K562 (cell line): Measurements from ENCODE around the gene WDR93. TPM values are rescaled to one million over a fixed set of nuclear protein-coding genes. Genes with fewer than 3 reads are reported as not detected.

Experiments used
- CTBP1 ChIP-seq: fragments of 450-650 bp; IDR thresholded peaks from 2 replicates; pipeline ENCODE4 v1.6.1; 2016; ENCODE audit warnings: borderline replicate concordance
- FOXA3 ChIP-seq, 2 experiments: fragments of 450-650 bp in 1 of 2; sonication (generic) in 1 of 2; formaldehyde crosslinking; IDR thresholded peaks in 1 of 2; conservative IDR thresholded peaks in 1 of 2; 2 replicates each; pipeline versions ENCODE4 v1.4.0 to v1.8.0; 2020 to 2022; ENCODE audit warnings: mild to moderate bottlenecking in 2 of 2, missing genetic modification reagents in 1 of 2
- HSF4 ChIP-seq: fragments of 250-450 bp; sonication (Bioruptor Pico); IDR thresholded peaks from 2 replicates; pipeline ENCODE4 v2.1.2; 2022; ENCODE audit warnings: mild to moderate bottlenecking, moderate library complexity, borderline replicate concordance
- KLF10 ChIP-seq: fragments of 250-450 bp; sonication (Bioruptor Pico); IDR thresholded peaks from 2 replicates; pipeline ENCODE4 v1.6.1; 2021; ENCODE audit warnings: matching md5 sums
- RAD21 ChIP-seq, 2 experiments: fragments of 250-450 bp in 1 of 2; fragments of 450-650 bp in 1 of 2; sonication (Bioruptor Pico) in 1 of 2; formaldehyde crosslinking in 1 of 2; IDR thresholded peaks in 1 of 2; conservative IDR thresholded peaks in 1 of 2; 2 replicates each; pipeline versions ENCODE4 v1.4.0 to v1.8.0; 2020 to 2022; ENCODE audit warnings: mild to moderate bottlenecking in 2 of 2, moderate library complexity in 1 of 2
- SIN3B ChIP-seq: fragments of 450-650 bp; IDR thresholded peaks from 2 replicates; pipeline ENCODE4 v1.6.1; 2017; ENCODE audit warnings: low read depth, mild to moderate bottlenecking, moderate library complexity
- SRSF3 ChIP-seq: fragments of 200-400 bp; formaldehyde crosslinking; IDR thresholded peaks from 2 replicates; pipeline ENCODE4 v1.6.1; 2016; ENCODE audit warnings: mild to moderate bottlenecking, low read length, moderate library complexity; ENCODE audit not compliant: insufficient read depth
- TAF15 ChIP-seq: fragments of 200-400 bp; formaldehyde crosslinking; IDR thresholded peaks from 2 replicates; pipeline ENCODE4 v1.6.1; 2017; ENCODE audit warnings: mild to moderate bottlenecking, low read depth, low read length, moderate library complexity
- ZEB2 ChIP-seq: fragments of 450-650 bp; IDR thresholded peaks from 2 replicates; pipeline ENCODE4 v1.6.1; 2016
- ZNF174 ChIP-seq: fragments of 250-450 bp; sonication (Bioruptor Pico); IDR thresholded peaks from 2 replicates; pipeline ENCODE4 v1.4.0; 2020; ENCODE audit warnings: mild to moderate bottlenecking
- ZNF41 ChIP-seq: fragments of 250-450 bp; sonication (Bioruptor Pico); conservative IDR thresholded peaks from 2 replicates; pipeline ENCODE4 v1.4.0; 2020; ENCODE audit warnings: mild to moderate bottlenecking
- ZNF696 ChIP-seq: fragments of 250-450 bp; sonication (Bioruptor Pico); conservative IDR thresholded peaks from 2 replicates; pipeline ENCODE4 v1.4.0; 2020; ENCODE audit warnings: mild to moderate bottlenecking, moderate library complexity
- polyA plus RNA-seq, 8 experiments: library from polyadenylated mRNA; depleted of rRNA in 4 of 8; stranded (reverse) in 5 of 8; unstranded in 3 of 8; fragments of >200 nt; fragmentation: Nextera tagmentation in 2 of 8; fragmentation: Illumina TruSeq in 1 of 8; extraction: Ambion mirVana in 2 of 8; extraction: Trizol in 1 of 8; gene quantifications; 2 replicates each; pipeline versions ENCODE4 v1.2.1 to v1.2.3, GENCODE V29; 2011 to 2014; ENCODE audit warnings: inconsistent platforms in 1 of 8, missing spikeins in 1 of 8
- total RNA-seq, 7 experiments: library from RNA; depleted of rRNA in 6 of 7; stranded (reverse); fragments of >200 nt in 6 of 7; fragmentation: Illumina TruSeq in 2 of 7; extraction: Trizol in 2 of 7; gene quantifications; 2 replicates each; pipeline versions ENCODE4 v1.2.1 to v1.2.3, GENCODE V29; 2011 to 2021; ENCODE audit warnings: low replicate concordance in 1 of 7
- TF ChIP-seq, protein P1 (sequence below), 2 experiments: IDR thresholded peaks in 1 of 2; conservative IDR thresholded peaks in 1 of 2; 2 replicates each; pipeline ENCODE4 v1.6.1; 2016; ENCODE audit warnings: low read depth in 2 of 2, mild to moderate bottlenecking in 1 of 2, missing compliant biosample characterization in 1 of 2, missing genetic modification characterization in 1 of 2, moderate library complexity in 1 of 2
- TF ChIP-seq, protein P2 (sequence below): IDR thresholded peaks from 2 replicates; pipeline ENCODE4 v1.6.1; 2014; ENCODE audit warnings: antibody characterized with exemption
- TF ChIP-seq, protein P3 (sequence below): sonication (generic); formaldehyde crosslinking; IDR thresholded peaks from 2 replicates; pipeline ENCODE4 v1.8.0; 2022; ENCODE audit warnings: missing genetic modification reagents, mild to moderate bottlenecking, borderline replicate concordance
- TF ChIP-seq, protein P4 (sequence below), 3 experiments: IDR thresholded peaks in 2 of 3; conservative IDR thresholded peaks in 1 of 3; 2 replicates each; pipeline ENCODE4 v1.5.1; 2011 to 2012; ENCODE audit warnings: low read length in 3 of 3, mild to moderate bottlenecking in 3 of 3, control low read depth in 2 of 3, improper control_type of control experiment in 1 of 3, inconsistent platforms in 1 of 3, low read depth in 1 of 3, mixed read lengths in 1 of 3, moderate library complexity in 1 of 3; ENCODE audit not compliant: insufficient read depth in 2 of 3
- TF ChIP-seq, protein P5 (sequence below): fragments of 450-650 bp; IDR thresholded peaks from 2 replicates; pipeline ENCODE4 v1.6.1; 2017; ENCODE audit warnings: antibody characterized with exemption

WDR93 gene
- total and polyA plus RNA-seq, 9 of the 15 experiments (the other 6 are each of a cell fraction or from before 2014, with no cell fraction given) = not detected

DNA sequence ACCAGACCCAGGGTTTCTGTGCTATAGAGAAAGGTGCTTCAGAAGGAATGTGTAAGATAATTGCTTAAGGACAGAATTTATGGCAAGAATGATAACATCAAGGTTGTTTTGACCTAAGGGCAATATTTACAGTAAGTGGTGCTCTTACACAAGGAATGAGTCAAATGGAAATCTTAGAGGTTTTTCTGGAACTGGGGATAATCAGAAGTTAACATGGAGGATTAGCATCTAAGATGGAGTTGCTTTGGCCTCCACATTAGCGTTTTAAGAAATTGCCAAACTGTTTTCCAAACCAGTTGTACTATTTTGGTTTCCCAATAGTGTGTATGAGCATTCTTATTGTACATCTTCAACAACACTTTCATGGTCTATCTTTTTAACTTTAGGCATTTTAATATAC is 3.1 kb downstream of the WDR93 start (continued):
- no peak for TF ChIP-seq ZEB2
- no peak for TF ChIP-seq HSF4
- TF ChIP-seq, protein P1, sequence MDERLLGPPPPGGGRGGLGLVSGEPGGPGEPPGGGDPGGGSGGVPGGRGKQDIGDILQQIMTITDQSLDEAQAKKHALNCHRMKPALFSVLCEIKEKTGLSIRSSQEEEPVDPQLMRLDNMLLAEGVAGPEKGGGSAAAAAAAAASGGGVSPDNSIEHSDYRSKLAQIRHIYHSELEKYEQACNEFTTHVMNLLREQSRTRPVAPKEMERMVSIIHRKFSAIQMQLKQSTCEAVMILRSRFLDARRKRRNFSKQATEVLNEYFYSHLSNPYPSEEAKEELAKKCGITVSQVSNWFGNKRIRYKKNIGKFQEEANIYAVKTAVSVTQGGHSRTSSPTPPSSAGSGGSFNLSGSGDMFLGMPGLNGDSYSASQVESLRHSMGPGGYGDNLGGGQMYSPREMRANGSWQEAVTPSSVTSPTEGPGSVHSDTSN (CRISPR knock-in tag; IDR thresholded peaks at IDR 0.05; ENCODE audit: low read depth) = no peak
- TF ChIP-seq, protein P1 (tag; conservative IDR thresholded peaks at IDR 0.05; ENCODE audit: low read depth) = 0 out of 2 replicates have a peak, but pooled peaks have one; percentile 22
- TF ChIP-seq ZNF174 (CRISPR knock-in tag) = no peak
- no peak for TF ChIP-seq KLF10
- no peak for TF ChIP-seq CTBP1
- TF ChIP-seq, protein P2, sequence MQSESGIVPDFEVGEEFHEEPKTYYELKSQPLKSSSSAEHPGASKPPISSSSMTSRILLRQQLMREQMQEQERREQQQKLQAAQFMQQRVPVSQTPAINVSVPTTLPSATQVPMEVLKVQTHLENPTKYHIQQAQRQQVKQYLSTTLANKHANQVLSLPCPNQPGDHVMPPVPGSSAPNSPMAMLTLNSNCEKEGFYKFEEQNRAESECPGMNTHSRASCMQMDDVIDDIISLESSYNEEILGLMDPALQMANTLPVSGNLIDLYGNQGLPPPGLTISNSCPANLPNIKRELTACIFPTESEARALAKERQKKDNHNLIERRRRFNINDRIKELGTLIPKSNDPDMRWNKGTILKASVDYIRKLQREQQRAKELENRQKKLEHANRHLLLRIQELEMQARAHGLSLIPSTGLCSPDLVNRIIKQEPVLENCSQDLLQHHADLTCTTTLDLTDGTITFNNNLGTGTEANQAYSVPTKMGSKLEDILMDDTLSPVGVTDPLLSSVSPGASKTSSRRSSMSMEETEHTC = no peak
- TF ChIP-seq RAD21 (CRISPR knock-in tag; conservative IDR thresholded peaks at IDR 0.05 in 1 of 2, IDR thresholded peaks at IDR 0.05 in 1 of 2) = peak; percentile 17 to 52; a peak in 3 of 4 replicates
- TF ChIP-seq, protein P3, sequence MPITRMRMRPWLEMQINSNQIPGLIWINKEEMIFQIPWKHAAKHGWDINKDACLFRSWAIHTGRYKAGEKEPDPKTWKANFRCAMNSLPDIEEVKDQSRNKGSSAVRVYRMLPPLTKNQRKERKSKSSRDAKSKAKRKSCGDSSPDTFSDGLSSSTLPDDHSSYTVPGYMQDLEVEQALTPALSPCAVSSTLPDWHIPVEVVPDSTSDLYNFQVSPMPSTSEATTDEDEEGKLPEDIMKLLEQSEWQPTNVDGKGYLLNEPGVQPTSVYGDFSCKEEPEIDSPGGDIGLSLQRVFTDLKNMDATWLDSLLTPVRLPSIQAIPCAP (CRISPR knock-in tag) = no peak
- no peak for TF ChIP-seq SRSF3
- TF ChIP-seq SIN3B = no peak
- TF ChIP-seq, protein P4, sequence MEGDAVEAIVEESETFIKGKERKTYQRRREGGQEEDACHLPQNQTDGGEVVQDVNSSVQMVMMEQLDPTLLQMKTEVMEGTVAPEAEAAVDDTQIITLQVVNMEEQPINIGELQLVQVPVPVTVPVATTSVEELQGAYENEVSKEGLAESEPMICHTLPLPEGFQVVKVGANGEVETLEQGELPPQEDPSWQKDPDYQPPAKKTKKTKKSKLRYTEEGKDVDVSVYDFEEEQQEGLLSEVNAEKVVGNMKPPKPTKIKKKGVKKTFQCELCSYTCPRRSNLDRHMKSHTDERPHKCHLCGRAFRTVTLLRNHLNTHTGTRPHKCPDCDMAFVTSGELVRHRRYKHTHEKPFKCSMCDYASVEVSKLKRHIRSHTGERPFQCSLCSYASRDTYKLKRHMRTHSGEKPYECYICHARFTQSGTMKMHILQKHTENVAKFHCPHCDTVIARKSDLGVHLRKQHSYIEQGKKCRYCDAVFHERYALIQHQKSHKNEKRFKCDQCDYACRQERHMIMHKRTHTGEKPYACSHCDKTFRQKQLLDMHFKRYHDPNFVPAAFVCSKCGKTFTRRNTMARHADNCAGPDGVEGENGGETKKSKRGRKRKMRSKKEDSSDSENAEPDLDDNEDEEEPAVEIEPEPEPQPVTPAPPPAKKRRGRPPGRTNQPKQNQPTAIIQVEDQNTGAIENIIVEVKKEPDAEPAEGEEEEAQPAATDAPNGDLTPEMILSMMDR (IDR thresholded peaks at IDR 0.05 in 2 of 3, conservative IDR thresholded peaks at IDR 0.05 in 1 of 3; ENCODE audit: insufficient read depth in 2 of 3, low read depth in 1 of 3, low read length in 3 of 3) = peak in 1 of 3 experiments; percentile 16; a peak in 1 of 6 replicates
- TF ChIP-seq, protein P5, sequence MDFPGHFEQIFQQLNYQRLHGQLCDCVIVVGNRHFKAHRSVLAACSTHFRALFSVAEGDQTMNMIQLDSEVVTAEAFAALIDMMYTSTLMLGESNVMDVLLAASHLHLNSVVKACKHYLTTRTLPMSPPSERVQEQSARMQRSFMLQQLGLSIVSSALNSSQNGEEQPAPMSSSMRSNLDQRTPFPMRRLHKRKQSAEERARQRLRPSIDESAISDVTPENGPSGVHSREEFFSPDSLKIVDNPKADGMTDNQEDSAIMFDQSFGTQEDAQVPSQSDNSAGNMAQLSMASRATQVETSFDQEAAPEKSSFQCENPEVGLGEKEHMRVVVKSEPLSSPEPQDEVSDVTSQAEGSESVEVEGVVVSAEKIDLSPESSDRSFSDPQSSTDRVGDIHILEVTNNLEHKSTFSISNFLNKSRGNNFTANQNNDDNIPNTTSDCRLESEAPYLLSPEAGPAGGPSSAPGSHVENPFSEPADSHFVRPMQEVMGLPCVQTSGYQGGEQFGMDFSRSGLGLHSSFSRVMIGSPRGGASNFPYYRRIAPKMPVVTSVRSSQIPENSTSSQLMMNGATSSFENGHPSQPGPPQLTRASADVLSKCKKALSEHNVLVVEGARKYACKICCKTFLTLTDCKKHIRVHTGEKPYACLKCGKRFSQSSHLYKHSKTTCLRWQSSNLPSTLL = no peak
- TF ChIP-seq ZNF41 = no peak; the same call in 1 of the 2 replicates
- no peak for TF ChIP-seq ZNF696 (CRISPR knock-in tag)
- no peak for TF ChIP-seq FOXA3 (CRISPR knock-in tag; conservative IDR thresholded peaks at IDR 0.05 in 1 of 2, IDR thresholded peaks at IDR 0.05 in 1 of 2)
- TF ChIP-seq TAF15 = no peak
